Choroid plexus epithelial cell (primary cell): ENCODE measurements around the gene LRRC47.

ENCODE experiments used
- DNase-seq: peaks from one replicate; pipeline ENCODE4 v3.0.0-alpha.2; 2010; ENCODE audit warnings: low read depth
- H3K4me3 ChIP-seq: 2 replicates; pipeline ENCODE4 v1.5.1; 2011; ENCODE audit warnings: low read depth, mild to moderate bottlenecking, control low read depth, low read length, moderate library complexity
- TF ChIP-seq, protein P1 (sequence below): conservative IDR thresholded peaks from 2 replicates; pipeline ENCODE4 v1.5.1; 2011; ENCODE audit warnings: low read depth, mild to moderate bottlenecking, control low read depth, inconsistent platforms, low read length, moderate library complexity

LRRC47 gene

DNA sequence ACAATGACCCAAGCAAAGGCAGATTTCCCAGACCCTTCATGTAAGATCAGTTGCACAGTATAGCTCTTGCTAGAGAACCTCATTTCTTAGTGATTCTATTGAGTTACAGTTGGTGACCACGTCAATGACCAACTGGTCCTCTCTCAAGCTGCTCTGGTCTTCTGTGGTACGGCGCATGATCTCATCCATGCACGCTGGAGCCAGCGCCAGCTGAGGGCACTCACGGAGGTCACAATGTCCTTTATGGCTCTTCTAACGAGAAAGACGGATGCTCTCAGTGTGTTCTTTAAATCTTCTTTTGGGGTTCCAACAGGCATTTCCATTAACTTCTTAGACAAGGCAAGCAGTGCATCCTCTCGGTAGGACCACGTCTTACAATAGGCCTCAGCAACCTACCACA, 38.4 kb upstream of the LRRC47 start:
- TF ChIP-seq, protein P1, sequence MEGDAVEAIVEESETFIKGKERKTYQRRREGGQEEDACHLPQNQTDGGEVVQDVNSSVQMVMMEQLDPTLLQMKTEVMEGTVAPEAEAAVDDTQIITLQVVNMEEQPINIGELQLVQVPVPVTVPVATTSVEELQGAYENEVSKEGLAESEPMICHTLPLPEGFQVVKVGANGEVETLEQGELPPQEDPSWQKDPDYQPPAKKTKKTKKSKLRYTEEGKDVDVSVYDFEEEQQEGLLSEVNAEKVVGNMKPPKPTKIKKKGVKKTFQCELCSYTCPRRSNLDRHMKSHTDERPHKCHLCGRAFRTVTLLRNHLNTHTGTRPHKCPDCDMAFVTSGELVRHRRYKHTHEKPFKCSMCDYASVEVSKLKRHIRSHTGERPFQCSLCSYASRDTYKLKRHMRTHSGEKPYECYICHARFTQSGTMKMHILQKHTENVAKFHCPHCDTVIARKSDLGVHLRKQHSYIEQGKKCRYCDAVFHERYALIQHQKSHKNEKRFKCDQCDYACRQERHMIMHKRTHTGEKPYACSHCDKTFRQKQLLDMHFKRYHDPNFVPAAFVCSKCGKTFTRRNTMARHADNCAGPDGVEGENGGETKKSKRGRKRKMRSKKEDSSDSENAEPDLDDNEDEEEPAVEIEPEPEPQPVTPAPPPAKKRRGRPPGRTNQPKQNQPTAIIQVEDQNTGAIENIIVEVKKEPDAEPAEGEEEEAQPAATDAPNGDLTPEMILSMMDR, result no peak
- DNase-seq, result no peak
- no peak overlapping the region for H3K4me3 ChIP-seq

DNA sequence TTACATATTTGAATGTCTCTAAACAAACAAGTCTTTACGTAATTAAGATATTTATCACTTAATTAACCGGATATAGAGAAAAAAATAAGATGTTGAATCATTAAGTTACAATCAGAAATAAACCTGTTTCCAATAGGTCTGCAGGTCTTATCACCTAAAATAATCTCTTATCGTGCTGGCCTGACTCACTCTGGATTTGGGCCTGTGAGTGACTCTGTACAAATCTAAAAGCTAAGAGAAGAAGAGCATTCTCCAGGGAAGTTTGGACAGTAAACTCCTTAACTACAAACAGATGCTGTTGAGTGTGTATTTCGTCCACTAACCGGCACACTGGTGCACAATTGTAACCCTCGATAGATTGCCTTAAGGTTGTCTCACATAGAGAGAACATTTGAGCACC, 35.4 kb upstream of the LRRC47 start:
- DNase-seq, result no peak
- TF ChIP-seq, protein P1, result no peak
- H3K4me3 ChIP-seq, result no peak overlapping the region

DNA sequence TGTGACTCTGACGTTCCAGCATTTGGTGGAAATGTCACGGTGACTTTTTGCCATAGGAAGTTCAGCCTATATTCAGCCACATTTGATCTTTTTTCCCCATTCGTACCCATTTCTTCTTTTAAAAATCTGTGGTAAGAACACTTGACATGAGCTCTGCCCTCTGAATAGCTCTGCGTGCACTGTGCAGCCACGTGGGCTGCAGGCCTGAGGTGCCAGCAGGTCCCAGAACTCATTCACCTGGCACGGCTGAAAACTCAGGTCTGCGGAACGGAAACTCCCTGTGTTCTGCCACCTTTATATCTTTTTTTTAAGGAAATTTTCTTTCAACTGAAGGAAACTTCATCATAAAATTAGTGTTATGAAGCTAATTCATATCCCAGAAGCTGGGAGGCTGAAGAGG, 32.1 kb upstream of the LRRC47 start:
- TF ChIP-seq, protein P1, result no peak
- no peak overlapping the region for H3K4me3 ChIP-seq
- no peak for DNase-seq

DNA sequence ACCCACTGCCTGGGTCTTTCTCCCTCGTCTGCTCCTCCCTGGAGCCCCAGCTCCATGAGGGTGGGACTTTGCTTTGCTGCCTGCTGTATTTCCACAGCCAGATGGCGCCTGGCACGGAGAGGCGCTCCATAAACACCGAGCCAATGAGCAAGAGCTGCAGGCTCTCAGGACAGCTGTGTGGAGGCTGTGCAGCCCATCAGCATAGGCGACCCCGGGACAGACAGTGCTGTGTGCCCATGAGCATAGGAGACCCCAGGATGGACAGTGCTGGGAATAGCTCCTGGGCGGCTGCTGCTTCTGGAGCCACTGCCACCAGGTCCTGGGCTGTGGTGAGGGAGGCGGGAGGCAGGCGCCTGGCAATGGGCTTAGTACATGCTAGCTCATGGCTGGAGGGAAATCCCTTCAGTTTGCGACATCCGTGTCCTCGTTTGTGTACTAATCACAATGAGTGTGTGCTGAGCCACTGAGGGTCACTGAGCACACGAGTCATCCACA, 31.6 kb upstream of the LRRC47 start:
- no peak overlapping the region for H3K4me3 ChIP-seq
- TF ChIP-seq, protein P1, result no peak
- peak; percentile 30 for DNase-seq

DNA sequence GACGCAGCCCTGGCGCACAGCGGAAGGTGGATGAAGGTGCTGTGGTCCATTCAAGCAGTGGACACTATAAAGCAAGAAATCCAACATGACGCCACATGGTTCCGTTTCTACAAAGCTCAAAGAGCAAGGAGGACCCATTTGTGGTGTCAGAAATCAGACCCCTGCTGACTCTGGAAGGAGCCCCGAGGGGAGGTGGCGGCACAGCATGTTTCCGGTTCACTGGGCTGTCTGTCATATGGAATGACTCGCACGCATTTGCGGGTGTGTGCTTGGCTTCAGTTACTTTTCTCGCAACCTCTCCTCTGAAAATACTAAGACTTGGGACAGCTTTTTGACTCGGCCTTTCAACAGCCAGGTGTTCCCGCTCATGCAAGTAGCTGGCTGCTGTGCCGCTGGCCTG, 29.1 kb upstream of the LRRC47 start:
- no peak overlapping the region for H3K4me3 ChIP-seq
- TF ChIP-seq, protein P1, result no peak
- DNase-seq, result peak; percentile 6

DNA sequence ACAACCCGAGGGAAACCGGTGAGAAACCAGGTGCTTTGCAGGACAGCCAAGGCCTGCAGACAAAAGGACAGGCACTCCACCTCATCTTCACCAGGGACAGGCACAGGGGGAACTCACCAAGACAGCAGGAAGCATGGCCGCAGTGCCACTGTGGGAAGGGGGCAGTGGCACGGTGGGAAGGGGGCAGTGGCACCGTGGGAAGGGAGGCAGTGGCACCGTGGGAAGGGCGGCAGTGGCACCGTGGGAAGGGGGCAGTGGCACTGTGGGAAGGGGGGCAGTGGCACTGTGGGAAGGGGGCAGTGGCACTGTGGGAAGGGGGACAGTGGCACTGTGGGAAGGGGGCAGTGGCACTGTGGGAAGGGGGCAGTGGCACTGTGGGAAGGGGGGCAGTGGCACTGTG, 28.4 kb upstream of the LRRC47 start:
- no peak for DNase-seq
- TF ChIP-seq, protein P1, result no peak
- H3K4me3 ChIP-seq, result no peak overlapping the region

DNA sequence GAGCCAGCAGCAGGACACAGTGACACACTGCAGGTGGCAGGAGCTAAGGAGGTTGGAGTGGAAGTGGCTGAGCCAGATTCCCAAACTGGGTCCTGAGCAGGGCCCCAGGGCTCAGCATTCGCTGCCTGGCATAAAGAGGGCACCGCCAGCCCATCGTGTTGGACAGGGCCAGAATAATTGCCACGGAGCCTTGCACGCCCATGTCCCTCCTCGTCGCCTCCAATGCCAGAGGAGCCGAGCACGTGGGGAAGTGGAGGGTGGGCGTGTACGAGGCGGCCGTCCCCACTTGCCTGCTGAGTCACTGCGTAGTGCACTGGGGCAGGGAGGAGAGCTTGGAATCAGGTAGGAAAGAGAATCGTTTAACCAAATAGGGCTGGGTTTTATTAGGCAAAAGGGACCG, 26.1 kb upstream of the LRRC47 start:
- TF ChIP-seq, protein P1, result no peak
- DNase-seq, result no peak
- H3K4me3 ChIP-seq, result no peak overlapping the region
